ENCODE measurements around the gene PSMG1.

Gene PSMG1

GRCh38 chr21:39153842-39154241, 29.4 kb downstream of the PSMG1 start:
- no peak for DNase-seq

DNA sequence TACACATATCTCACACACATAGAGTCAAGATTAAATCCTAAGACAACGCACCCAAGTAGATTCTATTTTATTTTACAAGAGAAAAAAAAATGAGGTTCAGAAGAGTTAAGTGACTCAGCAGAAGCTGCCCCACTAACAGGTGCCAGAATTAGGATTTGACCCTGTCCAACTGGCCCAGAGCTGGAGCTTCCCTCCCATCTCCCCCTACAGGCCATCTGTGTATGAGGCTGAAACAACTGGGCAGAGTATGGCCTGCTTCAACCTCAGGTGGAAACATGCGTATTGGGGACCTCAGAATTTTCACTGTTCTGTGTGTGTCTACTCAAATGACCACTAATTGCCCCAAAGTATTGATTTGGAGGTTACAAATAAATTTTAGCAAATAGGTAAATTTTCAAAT, 29.9 kb downstream of the PSMG1 start:
- no peak for DNase-seq

DNA sequence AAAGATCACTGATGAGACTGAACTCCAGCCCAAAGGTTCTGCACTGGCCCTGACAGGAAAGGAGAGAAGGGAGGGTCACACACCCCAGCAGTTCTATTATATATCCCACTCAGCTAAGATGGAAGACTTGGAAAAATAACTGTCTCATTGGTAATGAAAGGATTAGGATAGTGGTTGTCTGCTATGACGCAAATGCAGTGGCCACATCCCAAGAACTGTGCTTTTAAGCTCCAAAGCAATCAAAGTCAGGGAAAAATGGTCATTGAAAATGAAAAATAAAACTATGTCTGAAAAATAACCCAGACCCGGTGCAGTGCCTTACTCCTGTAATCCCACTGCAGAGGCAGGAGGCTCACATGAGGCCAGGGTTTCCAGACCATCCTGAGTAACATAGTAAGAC, 31.0 kb downstream of the PSMG1 start:
- no peak for DNase-seq

- no peak for DNase-seq
These were observed 32.4 kb downstream of the PSMG1 start for GRCh38 chr21:39150877-39151276.

DNA sequence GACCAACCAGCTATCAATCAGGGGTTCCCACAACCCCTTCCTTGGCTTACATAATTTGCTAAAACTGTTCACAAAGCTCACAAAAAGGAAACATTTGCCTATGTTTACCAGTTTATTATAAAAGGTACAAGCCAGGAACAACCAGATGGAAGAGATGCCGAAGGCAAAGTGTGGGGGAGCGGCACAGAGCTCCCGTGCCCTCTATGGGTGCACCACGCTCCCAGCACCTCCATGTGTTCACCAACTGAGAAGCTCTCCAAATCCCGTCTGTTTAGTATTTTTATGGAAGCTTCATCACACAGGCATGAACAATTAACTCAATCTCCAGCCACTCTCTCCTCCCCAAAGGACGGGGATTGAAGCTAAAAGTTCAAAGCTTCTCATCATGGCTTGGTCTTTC, 32.9 kb downstream of the PSMG1 start:
- no peak for DNase-seq

GRCh38 chr21:39149882-39150281, 33.4 kb downstream of the PSMG1 start:
- DNase-seq, result no peak

DNA sequence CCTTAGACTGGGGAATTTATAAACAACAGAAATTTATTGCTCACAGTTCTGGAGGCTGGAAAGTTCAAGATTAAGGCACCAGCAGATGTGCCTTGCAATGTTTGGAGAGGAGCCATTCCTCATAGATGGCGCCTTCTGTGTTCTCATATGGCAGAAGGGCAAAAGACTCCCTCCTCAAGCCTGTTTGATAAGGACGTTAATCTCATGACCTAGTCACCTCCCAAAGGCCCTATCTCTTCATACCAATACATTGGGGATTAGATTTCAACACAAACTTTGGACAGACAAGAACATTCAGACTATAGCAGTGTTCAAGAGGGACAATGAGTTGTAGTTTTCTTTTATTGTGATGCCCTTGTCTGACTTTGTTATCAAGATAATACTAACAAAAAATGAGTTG, 34.3 kb downstream of the PSMG1 start:
- DNase-seq, result no peak

GRCh38 chr21:39144191-39144590, 39.1 kb downstream of the PSMG1 start:
- no peak for DNase-seq

DNA sequence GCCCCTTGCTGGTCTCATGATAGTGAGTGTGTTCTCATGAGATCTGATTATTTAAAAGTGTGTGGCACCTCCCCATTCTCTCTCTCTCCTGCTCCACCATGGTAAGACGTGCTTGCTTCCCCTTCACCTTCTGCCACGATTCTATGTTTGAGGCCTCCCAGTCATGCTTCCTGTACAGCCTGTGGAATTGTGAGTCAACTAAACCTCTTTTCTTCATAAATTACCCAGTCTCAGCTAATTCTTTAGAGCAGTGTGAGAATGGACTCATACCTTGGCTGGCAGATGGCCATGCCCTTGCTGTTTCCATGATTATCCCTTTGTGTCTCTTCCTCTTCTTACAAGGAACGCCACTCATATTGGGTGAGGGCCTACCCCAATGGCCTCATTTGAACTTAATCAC, 40.3 kb downstream of the PSMG1 start:
- DNase-seq, result no peak

DNA sequence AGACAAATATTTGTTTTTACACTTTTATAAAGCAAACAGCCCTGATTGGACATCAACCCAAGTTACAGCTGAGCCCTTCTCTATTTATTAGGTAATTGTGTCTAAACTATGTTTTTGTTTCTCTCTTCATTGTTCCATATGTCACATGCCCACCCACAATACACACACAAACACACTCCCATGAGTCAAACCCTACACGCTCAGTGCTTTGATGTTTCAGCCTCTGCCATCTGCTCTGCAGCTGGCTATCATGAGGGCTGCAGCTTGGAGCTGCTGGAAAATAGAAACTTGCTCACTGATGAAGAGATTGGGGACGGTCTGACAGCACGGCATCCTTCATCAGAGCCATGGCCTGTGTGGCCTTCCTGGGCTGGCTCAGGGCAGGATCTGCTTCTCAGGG, 41.7 kb downstream of the PSMG1 start:
- DNase-seq, result peak; percentile 73

GRCh38 chr21:39137248-39138178, 45.7 kb downstream of the PSMG1 start:
- peak; percentile 60 for DNase-seq

- DNase-seq, result no peak
These were observed 46.5 kb downstream of the PSMG1 start for GRCh38 chr21:39136711-39137110.

DNA sequence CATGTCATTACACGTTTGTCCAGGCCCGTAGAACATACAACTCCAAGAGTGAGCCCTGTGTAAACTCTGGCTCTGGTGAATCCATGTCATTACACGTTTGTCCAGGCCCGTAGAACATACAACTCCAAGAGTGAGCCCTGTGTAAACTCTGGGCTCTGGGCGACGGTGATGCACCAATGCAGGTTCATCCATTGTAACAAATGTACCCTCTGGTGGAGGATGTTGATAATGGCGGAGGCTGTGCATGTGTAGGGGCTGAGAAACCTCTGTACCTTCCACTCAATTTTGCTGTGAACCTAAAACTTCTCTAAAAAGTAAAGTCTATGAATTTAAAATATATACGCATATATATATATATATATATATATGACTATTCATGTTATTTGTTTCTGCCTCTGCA, 47.1 kb downstream of the PSMG1 start:
- DNase-seq, result peak; percentile 35

DNA sequence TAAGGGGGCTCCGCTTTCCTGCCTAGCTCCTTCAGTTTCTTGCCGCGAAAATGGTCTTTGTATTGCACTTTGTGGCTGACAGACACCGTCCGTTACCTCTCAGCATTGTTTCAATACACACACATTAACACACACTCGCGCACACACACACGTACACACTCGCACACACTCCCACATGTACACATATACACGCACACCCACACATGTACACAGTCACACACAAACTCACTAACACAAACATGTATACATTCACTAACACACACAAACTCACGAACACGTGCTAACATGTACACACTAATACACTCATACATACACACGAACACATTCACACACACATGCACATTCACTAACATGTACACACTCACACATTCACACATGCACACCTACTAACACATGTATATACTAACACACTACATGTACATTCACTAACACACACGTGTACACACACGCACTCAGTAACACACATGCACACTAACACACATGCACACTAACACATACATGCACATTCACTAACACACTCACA, 48.9 kb downstream of the PSMG1 start:
- no peak for DNase-seq

DNA sequence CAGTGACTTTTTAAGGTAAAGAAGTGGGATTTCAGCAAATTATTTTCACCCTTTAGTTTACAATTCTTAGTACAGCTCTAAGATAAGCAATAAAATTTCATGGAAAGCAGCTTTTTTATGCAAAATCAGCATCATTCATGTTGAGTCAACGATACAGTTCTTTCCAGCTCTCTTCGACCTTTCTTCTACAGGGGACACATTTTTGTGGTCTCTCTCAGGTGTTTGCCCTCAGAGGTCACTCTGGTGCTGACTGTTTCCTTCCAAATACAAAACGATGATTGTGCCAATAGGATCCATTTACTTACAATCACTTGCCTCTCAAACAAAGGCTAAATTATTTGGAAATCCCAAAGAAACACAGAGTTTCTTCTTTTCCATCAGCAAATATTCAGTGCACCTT, 51.0 kb downstream of the PSMG1 start:
- no peak for DNase-seq

DNA sequence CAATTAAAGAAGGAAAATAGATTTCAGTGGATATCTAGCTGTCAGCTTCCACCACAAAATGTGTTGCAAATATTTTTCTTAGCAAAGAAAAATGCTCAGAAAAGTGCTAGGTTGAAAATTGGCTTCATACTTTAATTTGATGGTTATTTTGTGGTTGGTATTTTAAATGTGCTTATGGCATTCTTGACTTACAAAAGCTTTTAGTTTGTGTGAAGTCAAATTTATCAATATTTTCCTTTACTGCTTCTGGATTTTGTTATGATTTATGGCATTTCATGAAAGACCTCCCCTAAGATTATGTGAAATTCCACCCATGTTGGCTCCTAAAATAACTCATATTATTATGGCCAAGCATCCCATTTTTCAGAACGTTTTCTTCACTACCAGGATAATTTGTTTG, 51.5 kb downstream of the PSMG1 start:
- DNase-seq, result no peak

DNA sequence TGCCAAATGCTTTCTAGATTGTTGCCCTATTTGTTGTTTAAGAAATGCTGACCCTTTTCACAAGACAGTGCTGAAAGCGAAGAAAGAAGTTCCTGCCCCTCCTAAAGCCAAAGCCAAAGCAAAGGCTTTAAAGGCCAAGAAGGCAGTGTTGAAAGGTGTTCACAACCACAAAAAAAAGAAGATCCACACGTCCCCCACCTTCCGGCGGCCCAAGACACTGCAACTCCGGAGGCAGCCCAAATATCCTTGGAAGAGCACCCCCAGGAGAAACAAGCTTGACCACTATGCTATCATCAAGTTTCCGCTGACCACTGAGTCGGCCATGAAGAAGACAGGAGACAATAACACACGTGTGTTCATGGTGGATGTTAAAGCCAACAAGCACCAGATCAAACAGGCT, 55.7 kb downstream of the PSMG1 start:
- no peak for DNase-seq

- no peak for DNase-seq
These were observed 56.8 kb downstream of the PSMG1 start for GRCh38 chr21:39126486-39126806.

DNA sequence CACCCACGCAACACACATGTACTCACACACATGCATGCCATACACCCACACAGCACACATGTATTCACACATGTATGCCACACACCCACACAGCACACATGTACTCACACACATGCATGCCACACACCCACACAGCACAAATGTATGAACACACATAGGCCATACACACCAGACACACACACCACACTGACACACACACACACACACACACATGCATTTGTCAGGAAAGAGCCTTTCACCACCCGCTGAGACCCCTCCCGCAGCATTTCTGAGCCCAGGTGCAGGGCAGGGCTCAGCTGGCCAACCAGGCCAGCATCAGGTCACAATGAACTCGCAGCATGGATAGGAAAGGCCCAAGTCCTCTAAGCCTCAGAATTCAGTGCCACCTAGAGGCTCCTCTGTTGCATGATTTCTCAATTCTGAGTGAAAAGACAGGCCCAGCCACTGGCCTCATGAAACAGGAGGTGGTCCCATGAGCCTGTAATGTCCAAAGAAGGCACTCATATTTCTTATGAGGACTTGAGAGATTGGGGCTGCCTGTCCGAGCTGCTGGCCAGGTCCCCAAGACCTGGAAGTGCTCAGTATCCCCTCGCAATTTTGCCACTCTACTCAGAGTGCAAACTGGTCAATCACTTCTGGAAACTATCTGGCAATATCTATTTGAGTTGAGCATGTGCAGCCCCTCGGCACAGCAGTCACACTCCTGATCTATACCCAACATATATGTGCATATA, 57.3 kb downstream of the PSMG1 start:
- DNase-seq, result peak; percentile 81

All from eye (tissue), 1 donor.